Lower leg skin (tissue), 4 donors: Measurements from ENCODE around the gene SH3YL1. TPM values are rescaled to one million over a fixed set of nuclear protein-coding genes. Genes with fewer than 3 reads are reported as not detected.

Experiments used
- DNase-seq, 2 donors: peaks; one replicate each; pipeline ENCODE4 v3.0.0-alpha.2; 2019; ENCODE audit warnings: low spot score in 2 of 2
- H3K4me3 ChIP-seq: fragments of 200-600 bp; sonication (generic); 2 replicates; pipeline ENCODE4 v1.5.1; 2017; ENCODE audit warnings: mild to moderate bottlenecking, low read depth; ENCODE audit not compliant: poor library complexity, severe bottlenecking
- POLR2A ChIP-seq, 2 donors: fragments of 450-650 bp; IDR thresholded peaks; one replicate each; pipeline ENCODE4 v1.6.1; 2016 to 2017; ENCODE audit warnings: antibody characterized with exemption in 2 of 2, mild to moderate bottlenecking in 1 of 2, moderate library complexity in 1 of 2
- WGBS, 2 donors: methylation state at CpG; one replicate each; pipeline ENCODE4 v1.1.5; 2018; 5-methylcytosine and 5-hydroxymethylcytosine counted together
- intact Hi-C: fragments of 100-400 bp; cut with DNase I; formaldehyde crosslinking; loops from one replicate; pipeline ENCODE4 v1.15.0; 2023; ENCODE audit warnings: low total_unique reads
- total RNA-seq, 4 donors: library from RNA; depleted of rRNA; stranded (reverse); fragments of >200 nt; gene quantifications; one replicate each; pipeline ENCODE4 v1.1.0, GENCODE V29; 2016
- TF ChIP-seq, protein P1 (sequence below), 3 donors: fragments of 450-650 bp; IDR thresholded peaks; one replicate each; pipeline ENCODE4 v1.5.1; 2016; ENCODE audit warnings: antibody characterized with exemption in 3 of 3, mild to moderate bottlenecking in 3 of 3, moderate library complexity in 2 of 3

The SH3YL1 gene, protein sequence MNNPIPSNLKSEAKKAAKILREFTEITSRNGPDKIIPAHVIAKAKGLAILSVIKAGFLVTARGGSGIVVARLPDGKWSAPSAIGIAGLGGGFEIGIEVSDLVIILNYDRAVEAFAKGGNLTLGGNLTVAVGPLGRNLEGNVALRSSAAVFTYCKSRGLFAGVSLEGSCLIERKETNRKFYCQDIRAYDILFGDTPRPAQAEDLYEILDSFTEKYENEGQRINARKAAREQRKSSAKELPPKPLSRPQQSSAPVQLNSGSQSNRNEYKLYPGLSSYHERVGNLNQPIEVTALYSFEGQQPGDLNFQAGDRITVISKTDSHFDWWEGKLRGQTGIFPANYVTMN
- 100 to 1,000 TPM; 106 to 159 (median 124) TPM for total RNA-seq

DNA sequence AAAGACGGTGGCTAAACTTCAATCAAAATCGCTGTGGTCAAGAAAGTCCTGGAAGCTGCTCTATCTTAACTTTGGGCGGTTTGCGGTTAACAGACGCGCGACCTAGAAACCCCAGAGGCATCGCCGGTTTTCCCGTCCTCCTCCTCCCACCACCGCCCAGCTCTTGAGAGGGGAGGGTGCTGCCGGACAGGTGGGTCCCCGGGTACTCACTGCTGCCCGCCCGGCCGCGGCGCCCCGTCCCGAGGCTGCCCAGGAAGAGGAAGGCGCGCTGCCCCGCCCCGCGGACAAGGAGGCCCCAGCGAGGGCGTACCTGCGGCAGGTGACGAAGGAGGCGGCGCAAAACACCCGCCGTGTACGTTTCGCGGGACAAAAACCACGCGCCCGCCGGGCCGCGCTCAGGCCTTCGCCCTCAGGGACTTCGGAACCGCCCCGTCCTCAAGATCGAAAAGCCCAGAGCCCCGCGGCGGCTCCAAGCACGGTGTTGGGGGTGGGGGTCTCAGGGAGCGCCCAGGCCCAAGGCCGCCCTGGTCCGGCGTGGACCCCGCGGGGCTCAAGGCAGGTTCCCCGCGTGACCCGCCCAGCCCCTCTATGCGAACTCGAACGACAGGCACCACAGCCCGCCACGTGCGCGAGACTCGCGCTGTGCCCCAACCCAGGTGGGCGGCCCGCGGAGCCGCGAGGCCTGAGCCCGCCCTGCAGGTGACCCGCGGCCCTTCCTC lies at the start of gene SH3YL1:
Gene SH3YL1, minus strand, starts transcription at position 259 of the 719 bp plus-strand sequence. Its CDS starts 48 bp downstream, at position 211.
- intact Hi-C loops = no loop called here
- peak; percentile 50 to 90 for DNase-seq

DNA sequence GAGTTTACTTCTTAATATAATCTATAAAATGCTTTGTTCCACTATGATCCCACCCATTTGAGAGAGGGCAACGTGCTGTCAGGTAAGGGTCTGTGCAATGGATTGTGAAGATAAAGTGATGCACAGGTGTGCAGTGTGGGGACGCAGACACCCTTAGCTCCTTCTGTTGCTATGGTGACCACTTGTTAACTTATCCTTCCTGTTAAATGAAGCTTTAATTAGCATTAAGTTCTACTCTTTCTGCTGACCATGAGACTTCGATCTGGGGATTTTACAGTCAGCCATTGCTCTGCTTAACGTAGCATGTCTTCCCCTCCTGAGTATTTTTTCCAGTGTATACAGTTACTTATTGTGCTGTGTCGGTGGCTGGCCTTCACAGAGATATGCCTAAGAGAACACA lies 47.2 kb upstream of the SH3YL1 start:
- H3K4me3 ChIP-seq = no peak overlapping the region
- WGBS, 2 donors = 77 to 87% methylated on average over 5 of the region's 5 CpGs
- DNase-seq = no peak
- intact Hi-C loops = no loop called here
- TF ChIP-seq POLR2A (IDR thresholded peaks at IDR 0.05) = no peak
- TF ChIP-seq, protein P1, sequence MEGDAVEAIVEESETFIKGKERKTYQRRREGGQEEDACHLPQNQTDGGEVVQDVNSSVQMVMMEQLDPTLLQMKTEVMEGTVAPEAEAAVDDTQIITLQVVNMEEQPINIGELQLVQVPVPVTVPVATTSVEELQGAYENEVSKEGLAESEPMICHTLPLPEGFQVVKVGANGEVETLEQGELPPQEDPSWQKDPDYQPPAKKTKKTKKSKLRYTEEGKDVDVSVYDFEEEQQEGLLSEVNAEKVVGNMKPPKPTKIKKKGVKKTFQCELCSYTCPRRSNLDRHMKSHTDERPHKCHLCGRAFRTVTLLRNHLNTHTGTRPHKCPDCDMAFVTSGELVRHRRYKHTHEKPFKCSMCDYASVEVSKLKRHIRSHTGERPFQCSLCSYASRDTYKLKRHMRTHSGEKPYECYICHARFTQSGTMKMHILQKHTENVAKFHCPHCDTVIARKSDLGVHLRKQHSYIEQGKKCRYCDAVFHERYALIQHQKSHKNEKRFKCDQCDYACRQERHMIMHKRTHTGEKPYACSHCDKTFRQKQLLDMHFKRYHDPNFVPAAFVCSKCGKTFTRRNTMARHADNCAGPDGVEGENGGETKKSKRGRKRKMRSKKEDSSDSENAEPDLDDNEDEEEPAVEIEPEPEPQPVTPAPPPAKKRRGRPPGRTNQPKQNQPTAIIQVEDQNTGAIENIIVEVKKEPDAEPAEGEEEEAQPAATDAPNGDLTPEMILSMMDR (IDR thresholded peaks at IDR 0.05) = no peak

More for the DNA sequence above, at the start of gene SH3YL1:
- TF ChIP-seq, protein P1 (IDR thresholded peaks at IDR 0.05) = no peak
- H3K4me3 ChIP-seq = peak within 1 kb of the TSS; percentile 71
- WGBS, 2 donors = 2 to 3% methylated on average over 42 to 65 of the region's 77 CpGs

DNA sequence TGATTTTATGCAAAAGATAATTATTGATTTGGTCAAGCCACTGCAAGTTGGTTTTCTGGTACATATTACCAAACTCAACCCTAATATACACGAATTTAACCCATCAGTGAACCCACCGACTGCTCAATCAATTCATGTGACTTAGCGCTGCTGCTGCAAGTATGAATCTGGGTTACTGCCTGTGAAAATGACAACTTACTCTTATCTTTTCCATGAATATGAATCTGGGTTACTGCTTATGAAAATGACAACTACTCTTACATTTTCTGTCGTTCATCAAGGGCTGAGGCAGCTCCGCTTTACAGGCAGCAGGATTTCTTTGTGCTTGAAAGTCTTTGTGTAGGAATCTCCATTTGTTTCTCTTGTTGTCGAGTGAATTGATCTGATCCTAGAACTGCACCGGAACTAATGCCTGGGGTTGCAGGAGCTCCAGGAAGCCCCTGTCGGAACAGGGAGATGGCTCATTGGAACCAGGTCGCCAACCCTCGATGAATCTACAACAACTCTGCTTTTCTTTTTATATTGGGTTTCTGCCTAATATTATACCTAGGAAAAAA lies 46.2 kb upstream of the SH3YL1 start:
- WGBS, 2 donors = 77 to 79% methylated on average over 10 of the region's 10 CpGs
- intact Hi-C loops = no loop called here
- no peak for DNase-seq
- TF ChIP-seq POLR2A (IDR thresholded peaks at IDR 0.05) = no peak
- TF ChIP-seq, protein P1 (IDR thresholded peaks at IDR 0.05) = no peak
- no peak overlapping the region for H3K4me3 ChIP-seq

DNA sequence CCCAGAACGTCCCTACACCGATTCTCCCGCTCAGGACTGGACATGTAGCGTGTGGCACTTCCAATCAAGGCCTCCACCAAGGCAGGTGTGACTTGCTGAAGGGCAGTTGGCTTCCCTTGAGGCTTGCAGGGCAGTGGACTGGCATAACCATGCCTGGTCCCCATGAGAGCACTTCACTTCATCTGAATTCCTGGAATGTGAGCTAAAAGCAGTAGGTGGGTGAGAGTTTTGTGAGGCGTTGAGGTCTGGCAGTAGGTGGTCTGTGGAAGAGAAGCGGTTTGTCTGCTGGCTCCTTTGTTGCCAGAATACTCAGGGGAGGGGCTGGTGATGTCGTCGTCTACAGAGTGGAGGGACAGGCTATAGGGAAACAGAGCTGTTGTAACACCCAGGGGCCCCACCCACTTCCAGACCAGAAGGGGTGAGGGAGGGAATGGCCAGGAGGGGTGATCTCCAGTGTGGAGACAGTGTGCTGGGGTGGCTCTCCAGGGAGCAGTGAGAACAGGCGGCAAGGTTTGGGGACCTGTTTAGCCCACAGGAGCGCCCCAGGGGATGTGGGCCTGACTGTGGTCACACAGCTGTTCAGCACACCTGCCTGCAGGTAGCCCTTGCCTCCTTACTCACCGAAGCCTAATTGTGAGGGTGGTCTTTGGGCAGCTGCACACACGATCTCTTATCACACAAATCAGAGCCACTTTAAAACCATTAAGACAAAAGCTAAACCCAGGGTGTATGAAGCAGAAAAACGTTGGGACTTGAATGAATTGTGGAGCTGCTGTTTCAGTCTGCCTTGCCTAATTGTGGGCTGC lies 45.5 kb upstream of the SH3YL1 start:
- WGBS, 2 donors = 55 to 66% methylated on average over 13 of the region's 13 CpGs
- no peak overlapping the region for H3K4me3 ChIP-seq
- intact Hi-C loops = no loop called here
- DNase-seq = no peak
- TF ChIP-seq, protein P1 (IDR thresholded peaks at IDR 0.05) = no peak
- no peak for TF ChIP-seq POLR2A (IDR thresholded peaks at IDR 0.05)

DNA sequence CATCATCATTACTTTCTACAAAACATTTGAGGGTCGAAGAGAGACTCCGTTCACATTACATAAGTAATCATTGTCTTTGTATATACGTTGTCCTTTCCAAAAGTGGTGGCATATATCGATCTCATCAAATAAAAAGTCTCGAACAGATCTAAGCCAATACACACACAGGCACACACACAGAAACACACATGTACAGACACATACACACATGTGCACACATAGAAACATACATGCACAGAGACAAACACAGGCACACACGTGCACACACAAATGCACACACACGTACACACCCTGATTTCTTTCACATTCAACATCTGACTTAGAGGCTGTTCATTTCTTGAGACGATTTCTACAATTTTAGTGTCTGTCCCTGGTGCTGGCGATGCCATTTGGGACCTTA lies 41.5 kb upstream of the SH3YL1 start:
- no peak for TF ChIP-seq POLR2A (IDR thresholded peaks at IDR 0.05)
- TF ChIP-seq, protein P1 (IDR thresholded peaks at IDR 0.05) = no peak
- intact Hi-C loops = no loop called here
- 83 to 92% methylated on average over 9 of the region's 9 CpGs for WGBS, 2 donors
- DNase-seq = no peak
- no peak overlapping the region for H3K4me3 ChIP-seq
